HepG2 (cell line): Measurements from ENCODE around the gene P2RX3. TPM values are rescaled to one million over a fixed set of nuclear protein-coding genes. Genes with fewer than 3 reads are reported as not detected.

Experiments
- ARNTL ChIP-seq: sonication (generic); formaldehyde crosslinking; IDR thresholded peaks from 2 replicates; pipeline ENCODE4 v1.4.0; 2020; ENCODE audit warnings: mild to moderate bottlenecking, missing genetic modification reagents
- BCL6 ChIP-seq: IDR thresholded peaks from 2 replicates; pipeline ENCODE4 v1.6.1; 2016; ENCODE audit warnings: missing genetic modification reagents, missing compliant biosample characterization
- HNRNPL ChIP-seq: fragments of 200-400 bp; formaldehyde crosslinking; IDR thresholded peaks from 2 replicates; pipeline ENCODE4 v1.6.1; 2017; ENCODE audit warnings: mild to moderate bottlenecking, low read depth, low read length
- HOXA3 ChIP-seq: sonication (generic); formaldehyde crosslinking; IDR thresholded peaks from 2 replicates; pipeline ENCODE4 v1.5.0; 2020; ENCODE audit warnings: missing genetic modification reagents
- MAZ ChIP-seq, 2 experiments: sonication (generic) in 1 of 2; formaldehyde crosslinking in 1 of 2; IDR thresholded peaks; 2 replicates each; pipeline versions ENCODE4 v1.5.0 to v1.6.1; 2012 to 2020; ENCODE audit warnings: low read depth in 2 of 2, mild to moderate bottlenecking in 2 of 2, borderline replicate concordance in 1 of 2, improper control_type of control experiment in 1 of 2, low read length in 1 of 2, missing genetic modification reagents in 1 of 2, moderate library complexity in 1 of 2
- ONECUT2 ChIP-seq: sonication (generic); formaldehyde crosslinking; IDR thresholded peaks from 2 replicates; pipeline ENCODE4 v1.4.0; 2020; ENCODE audit warnings: missing genetic modification reagents
- PHF21A ChIP-seq: sonication (generic); formaldehyde crosslinking; IDR thresholded peaks from 2 replicates; pipeline ENCODE4 v1.5.0; 2020; ENCODE audit warnings: mild to moderate bottlenecking, missing genetic modification reagents
- PHF8 ChIP-seq: sonication (generic); formaldehyde crosslinking; IDR thresholded peaks from 2 replicates; pipeline ENCODE4 v1.5.0; 2020; ENCODE audit warnings: missing genetic modification reagents
- POLR2G ChIP-seq: fragments of 200-400 bp; formaldehyde crosslinking; IDR thresholded peaks from 2 replicates; pipeline ENCODE4 v1.6.1; 2018; ENCODE audit warnings: mild to moderate bottlenecking, low read depth, low read length, moderate library complexity
- REPIN1 ChIP-seq: sonication (generic); formaldehyde crosslinking; IDR thresholded peaks from 2 replicates; pipeline ENCODE4 v1.8.0; 2022; ENCODE audit warnings: missing genetic modification reagents, low read depth, mild to moderate bottlenecking, borderline replicate concordance
- SOX13 ChIP-seq, 3 experiments: fragments of 450-650 bp in 1 of 3; sonication (generic) in 1 of 3; formaldehyde crosslinking in 1 of 3; IDR thresholded peaks in 2 of 3; conservative IDR thresholded peaks in 1 of 3; 2 replicates each; pipeline versions ENCODE4 v1.5.0 to v1.6.1; 2016 to 2020; ENCODE audit warnings: antibody characterized with exemption in 1 of 3, mild to moderate bottlenecking in 1 of 3, missing compliant biosample characterization in 1 of 3, missing genetic modification reagents in 1 of 3, moderate library complexity in 1 of 3
- TGIF2 ChIP-seq: IDR thresholded peaks from 2 replicates; pipeline ENCODE4 v1.6.1; 2016; ENCODE audit warnings: control low read depth, missing compliant biosample characterization
- ZBTB21 ChIP-seq: sonication (generic); formaldehyde crosslinking; IDR thresholded peaks from 2 replicates; pipeline ENCODE4 v1.4.0; 2020; ENCODE audit warnings: missing genetic modification reagents
- ZBTB8A ChIP-seq: sonication (generic); formaldehyde crosslinking; IDR thresholded peaks from 2 replicates; pipeline ENCODE4 v1.4.0; 2020; ENCODE audit warnings: mild to moderate bottlenecking, low read depth, missing genetic modification reagents, borderline replicate concordance
- ZFP36L2 ChIP-seq: sonication (generic); formaldehyde crosslinking; IDR thresholded peaks from 2 replicates; pipeline ENCODE4 v1.4.0; 2020; ENCODE audit warnings: missing genetic modification reagents
- ZNF776 ChIP-seq: sonication (generic); formaldehyde crosslinking; IDR thresholded peaks from 2 replicates; pipeline ENCODE4 v1.4.0; 2020; ENCODE audit warnings: mild to moderate bottlenecking, missing genetic modification reagents
- ZSCAN20 ChIP-seq: sonication (generic); formaldehyde crosslinking; IDR thresholded peaks from 2 replicates; pipeline ENCODE4 v1.4.0; 2020; ENCODE audit warnings: missing genetic modification reagents, mild to moderate bottlenecking, borderline replicate concordance
- polyA plus RNA-seq, 8 experiments: library from polyadenylated mRNA; depleted of rRNA in 3 of 8; stranded (reverse) in 7 of 8; unstranded in 1 of 8; fragments of >200 nt; fragmentation: Illumina TruSeq in 4 of 8; extraction: Trizol in 4 of 8; gene quantifications; 2 replicates each; pipeline versions ENCODE4 v1.2.1 to v1.2.3, GENCODE V29; 2011 to 2016; ENCODE audit warnings: low read depth in 4 of 8, missing spikeins in 1 of 8, mixed read lengths in 1 of 8; ENCODE audit not compliant: insufficient read depth in 1 of 8
- total RNA-seq, 5 experiments: library from RNA; depleted of rRNA; stranded (reverse); fragments of >200 nt; fragmentation: Illumina TruSeq; extraction: Trizol; gene quantifications; 2 replicates each; pipeline ENCODE4 v1.2.3, GENCODE V29; 2016; ENCODE audit warnings: low read depth in 1 of 5
- TF ChIP-seq, protein P1 (sequence below): sonication (generic); formaldehyde crosslinking; conservative IDR thresholded peaks from 2 replicates; pipeline ENCODE4 v1.4.0; 2020; ENCODE audit warnings: mild to moderate bottlenecking, missing genetic modification reagents, moderate library complexity
- TF ChIP-seq, protein P2 (sequence below): IDR thresholded peaks from 2 replicates; pipeline ENCODE4 v1.6.1; 2012; ENCODE audit warnings: inconsistent platforms
- TF ChIP-seq, protein P3 (sequence below): sonication (generic); formaldehyde crosslinking; IDR thresholded peaks from 2 replicates; pipeline ENCODE4 v1.5.0; 2020; ENCODE audit warnings: missing genetic modification reagents
- TF ChIP-seq, protein P4 (sequence below): sonication (generic); formaldehyde crosslinking; conservative IDR thresholded peaks from 2 replicates; pipeline ENCODE4 v1.4.0; 2020; ENCODE audit warnings: missing genetic modification reagents

Gene P2RX3
- total and polyA plus RNA-seq, 2 of the 13 experiments (the other 11 are each of a cell fraction or from before 2014, with no cell fraction given) = 0.08 TPM; not detected in 1

DNA sequence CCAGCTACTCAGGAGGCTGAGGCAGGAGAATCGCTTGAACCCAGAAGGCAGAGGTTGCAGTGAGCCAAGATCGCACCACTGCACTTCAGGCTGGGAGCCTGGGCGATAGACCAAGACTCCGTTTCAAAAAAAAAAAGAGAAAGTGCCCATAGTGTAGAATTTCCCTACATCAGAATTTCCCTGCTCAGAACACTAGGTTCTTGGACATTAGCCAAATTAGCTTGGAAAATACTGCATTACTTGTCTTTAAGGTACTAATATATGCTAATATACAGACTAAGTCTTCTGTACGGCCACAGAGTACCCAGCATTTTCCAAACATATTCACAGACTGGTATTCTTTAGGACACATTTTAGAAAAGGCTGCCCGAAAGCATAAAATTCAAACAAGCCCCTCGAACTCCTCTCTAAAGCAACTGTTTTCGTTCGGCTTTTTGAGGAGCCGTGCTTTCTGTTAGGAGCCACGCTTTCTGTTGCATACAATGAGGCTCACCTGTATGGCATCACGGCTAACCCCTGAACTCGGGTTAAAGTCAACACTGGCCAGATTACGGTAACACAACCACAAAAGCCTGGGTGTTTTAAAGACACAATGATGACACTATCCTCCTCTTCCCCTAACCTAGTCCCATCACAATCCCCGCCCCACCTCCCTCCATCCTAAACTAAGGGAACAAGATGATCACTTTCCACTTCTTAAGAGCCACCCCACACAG is 31.8 kb upstream of the P2RX3 start (continued):
- no peak for TF ChIP-seq REPIN1 (CRISPR knock-in tag)
- TF ChIP-seq HNRNPL = no peak
- no peak for TF ChIP-seq ONECUT2 (CRISPR knock-in tag)
- TF ChIP-seq, protein P1, sequence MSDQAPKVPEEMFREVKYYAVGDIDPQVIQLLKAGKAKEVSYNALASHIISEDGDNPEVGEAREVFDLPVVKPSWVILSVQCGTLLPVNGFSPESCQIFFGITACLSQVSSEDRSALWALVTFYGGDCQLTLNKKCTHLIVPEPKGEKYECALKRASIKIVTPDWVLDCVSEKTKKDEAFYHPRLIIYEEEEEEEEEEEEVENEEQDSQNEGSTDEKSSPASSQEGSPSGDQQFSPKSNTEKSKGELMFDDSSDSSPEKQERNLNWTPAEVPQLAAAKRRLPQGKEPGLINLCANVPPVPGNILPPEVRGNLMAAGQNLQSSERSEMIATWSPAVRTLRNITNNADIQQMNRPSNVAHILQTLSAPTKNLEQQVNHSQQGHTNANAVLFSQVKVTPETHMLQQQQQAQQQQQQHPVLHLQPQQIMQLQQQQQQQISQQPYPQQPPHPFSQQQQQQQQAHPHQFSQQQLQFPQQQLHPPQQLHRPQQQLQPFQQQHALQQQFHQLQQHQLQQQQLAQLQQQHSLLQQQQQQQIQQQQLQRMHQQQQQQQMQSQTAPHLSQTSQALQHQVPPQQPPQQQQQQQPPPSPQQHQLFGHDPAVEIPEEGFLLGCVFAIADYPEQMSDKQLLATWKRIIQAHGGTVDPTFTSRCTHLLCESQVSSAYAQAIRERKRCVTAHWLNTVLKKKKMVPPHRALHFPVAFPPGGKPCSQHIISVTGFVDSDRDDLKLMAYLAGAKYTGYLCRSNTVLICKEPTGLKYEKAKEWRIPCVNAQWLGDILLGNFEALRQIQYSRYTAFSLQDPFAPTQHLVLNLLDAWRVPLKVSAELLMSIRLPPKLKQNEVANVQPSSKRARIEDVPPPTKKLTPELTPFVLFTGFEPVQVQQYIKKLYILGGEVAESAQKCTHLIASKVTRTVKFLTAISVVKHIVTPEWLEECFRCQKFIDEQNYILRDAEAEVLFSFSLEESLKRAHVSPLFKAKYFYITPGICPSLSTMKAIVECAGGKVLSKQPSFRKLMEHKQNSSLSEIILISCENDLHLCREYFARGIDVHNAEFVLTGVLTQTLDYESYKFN = peak; percentile 70
- TF ChIP-seq, protein P2, sequence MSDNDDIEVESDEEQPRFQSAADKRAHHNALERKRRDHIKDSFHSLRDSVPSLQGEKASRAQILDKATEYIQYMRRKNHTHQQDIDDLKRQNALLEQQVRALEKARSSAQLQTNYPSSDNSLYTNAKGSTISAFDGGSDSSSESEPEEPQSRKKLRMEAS = peak; percentile 63
- TF ChIP-seq PHF8 = no peak
- no peak for TF ChIP-seq ZBTB8A
- no peak for TF ChIP-seq SOX13 (IDR thresholded peaks at IDR 0.05)
- TF ChIP-seq SOX13 (CRISPR knock-in tag; conservative IDR thresholded peaks at IDR 0.05 in 1 of 2, IDR thresholded peaks at IDR 0.05 in 1 of 2) = peak in 1 of 2 experiments; percentile 73; a peak in 2 of 4 replicates
- no peak for TF ChIP-seq ZFP36L2 (CRISPR knock-in tag)
- peak; percentile 43; the same call in 1 of the 2 replicates for TF ChIP-seq BCL6
- 0 out of 2 replicates have a peak, but pooled peaks have one; percentile 24 for TF ChIP-seq ARNTL
- TF ChIP-seq, protein P3, sequence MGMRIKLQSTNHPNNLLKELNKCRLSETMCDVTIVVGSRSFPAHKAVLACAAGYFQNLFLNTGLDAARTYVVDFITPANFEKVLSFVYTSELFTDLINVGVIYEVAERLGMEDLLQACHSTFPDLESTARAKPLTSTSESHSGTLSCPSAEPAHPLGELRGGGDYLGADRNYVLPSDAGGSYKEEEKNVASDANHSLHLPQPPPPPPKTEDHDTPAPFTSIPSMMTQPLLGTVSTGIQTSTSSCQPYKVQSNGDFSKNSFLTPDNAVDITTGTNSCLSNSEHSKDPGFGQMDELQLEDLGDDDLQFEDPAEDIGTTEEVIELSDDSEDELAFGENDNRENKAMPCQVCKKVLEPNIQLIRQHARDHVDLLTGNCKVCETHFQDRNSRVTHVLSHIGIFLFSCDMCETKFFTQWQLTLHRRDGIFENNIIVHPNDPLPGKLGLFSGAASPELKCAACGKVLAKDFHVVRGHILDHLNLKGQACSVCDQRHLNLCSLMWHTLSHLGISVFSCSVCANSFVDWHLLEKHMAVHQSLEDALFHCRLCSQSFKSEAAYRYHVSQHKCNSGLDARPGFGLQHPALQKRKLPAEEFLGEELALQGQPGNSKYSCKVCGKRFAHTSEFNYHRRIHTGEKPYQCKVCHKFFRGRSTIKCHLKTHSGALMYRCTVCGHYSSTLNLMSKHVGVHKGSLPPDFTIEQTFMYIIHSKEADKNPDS (CRISPR knock-in tag) = no peak
- TF ChIP-seq PHF21A (CRISPR knock-in tag) = peak; percentile 48; the same call in 1 of the 2 replicates
- TF ChIP-seq ZNF776 (CRISPR knock-in tag) = no peak
- TF ChIP-seq MAZ (IDR thresholded peaks at IDR 0.05; ENCODE audit: borderline replicate concordance, low read depth, low read length) = no peak
- TF ChIP-seq MAZ (CRISPR knock-in tag; IDR thresholded peaks at IDR 0.05; ENCODE audit: low read depth) = no peak
- 0 out of 2 replicates have a peak, but pooled peaks have one; percentile 25 for TF ChIP-seq HOXA3 (CRISPR knock-in tag)
- TF ChIP-seq TGIF2 (CRISPR knock-in tag) = no peak
- TF ChIP-seq, protein P4, sequence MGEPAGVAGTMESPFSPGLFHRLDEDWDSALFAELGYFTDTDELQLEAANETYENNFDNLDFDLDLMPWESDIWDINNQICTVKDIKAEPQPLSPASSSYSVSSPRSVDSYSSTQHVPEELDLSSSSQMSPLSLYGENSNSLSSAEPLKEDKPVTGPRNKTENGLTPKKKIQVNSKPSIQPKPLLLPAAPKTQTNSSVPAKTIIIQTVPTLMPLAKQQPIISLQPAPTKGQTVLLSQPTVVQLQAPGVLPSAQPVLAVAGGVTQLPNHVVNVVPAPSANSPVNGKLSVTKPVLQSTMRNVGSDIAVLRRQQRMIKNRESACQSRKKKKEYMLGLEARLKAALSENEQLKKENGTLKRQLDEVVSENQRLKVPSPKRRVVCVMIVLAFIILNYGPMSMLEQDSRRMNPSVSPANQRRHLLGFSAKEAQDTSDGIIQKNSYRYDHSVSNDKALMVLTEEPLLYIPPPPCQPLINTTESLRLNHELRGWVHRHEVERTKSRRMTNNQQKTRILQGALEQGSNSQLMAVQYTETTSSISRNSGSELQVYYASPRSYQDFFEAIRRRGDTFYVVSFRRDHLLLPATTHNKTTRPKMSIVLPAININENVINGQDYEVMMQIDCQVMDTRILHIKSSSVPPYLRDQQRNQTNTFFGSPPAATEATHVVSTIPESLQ (CRISPR knock-in tag) = no peak
- TF ChIP-seq POLR2G = 0 out of 2 replicates have a peak, but pooled peaks have one; percentile 32
- 0 out of 2 replicates have a peak, but pooled peaks have one; percentile 35 for TF ChIP-seq ZBTB21
- no peak for TF ChIP-seq ZSCAN20
